Nephron (organoid): ENCODE results near the gene COL7A1.

Experiments
- H3K27ac Mint-ChIP-seq, 3 experiments: 2 replicates each; pipeline ENCODE4 v1.8.0; 2020; ENCODE audit warnings: mixed read lengths in 3 of 3, mild to moderate bottlenecking in 2 of 3, moderate library complexity in 1 of 3
- H3K27me3 Mint-ChIP-seq: 2 replicates; pipeline ENCODE4 v1.8.0; 2021; ENCODE audit warnings: low read depth, mild to moderate bottlenecking, moderate library complexity, mixed read lengths
- H3K36me3 Mint-ChIP-seq: 2 replicates; pipeline ENCODE4 v1.8.0; 2020; ENCODE audit warnings: low read depth, mixed read lengths
- H3K4me1 Mint-ChIP-seq: 2 replicates; pipeline ENCODE4 v1.8.0; 2020; ENCODE audit warnings: mixed read lengths
- H3K4me3 Mint-ChIP-seq, 3 experiments: 2 replicates each; pipeline ENCODE4 v1.8.0; 2020; ENCODE audit warnings: mild to moderate bottlenecking in 3 of 3, mixed read lengths in 3 of 3, moderate library complexity in 2 of 3
- H3K9me3 Mint-ChIP-seq: 2 replicates; pipeline ENCODE4 v1.8.0; 2020; ENCODE audit warnings: mixed read lengths
- CTCF ChIP-seq, 3 experiments: fragments of 200-600 bp; sonication (generic); IDR thresholded peaks; one replicate each; pipeline ENCODE4 v1.5.0; 2021; ENCODE audit warnings: antibody characterized with exemption in 3 of 3; ENCODE audit not compliant: unreplicated experiment in 3 of 3

The COL7A1 gene

GRCh38 chr3:48543271-48543866 lies 51.8 kb downstream of the COL7A1 start:
- Mint-ChIP-seq H3K27ac (peak overlapping the region in 1 of 3 experiments; percentile 65), H3K27me3 (no peaks in the 10 kb centered on the region), H3K4me1 (peaks cover 14% of the 10 kb centered on the region), H3K36me3 (peaks cover 42% of the 10 kb centered on the region), H3K9me3 (no peaks in the 10 kb centered on the region), H3K4me3 (no peak overlapping the region)
- TF ChIP-seq CTCF (IDR thresholded peaks at IDR 0.05; ENCODE audit: unreplicated experiment in 3 of 3), result no peak

GRCh38 chr3:48538451-48538850 lies 56.7 kb downstream of the COL7A1 start:
- no peaks in the 10 kb centered on the region for H3K9me3 Mint-ChIP-seq
- TF ChIP-seq CTCF (IDR thresholded peaks at IDR 0.05; ENCODE audit: unreplicated experiment in 3 of 3), result no peak
- H3K4me1 Mint-ChIP-seq, result peaks cover 7% of the 10 kb centered on the region
- H3K27me3 Mint-ChIP-seq, result no peaks in the 10 kb centered on the region
- no peak overlapping the region for H3K4me3 Mint-ChIP-seq
- peaks cover 63% of the 10 kb centered on the region for H3K36me3 Mint-ChIP-seq
- H3K27ac Mint-ChIP-seq, result no peak overlapping the region

GRCh38 chr3:48536785-48537184 lies 58.3 kb downstream of the COL7A1 start:
- H3K4me1 Mint-ChIP-seq, result no peaks in the 10 kb centered on the region
- H3K27me3 Mint-ChIP-seq, result no peaks in the 10 kb centered on the region
- no peak for TF ChIP-seq CTCF (IDR thresholded peaks at IDR 0.05; ENCODE audit: unreplicated experiment in 3 of 3)
- H3K36me3 Mint-ChIP-seq, result peaks cover 53% of the 10 kb centered on the region
- no peak overlapping the region for H3K27ac Mint-ChIP-seq
- no peak overlapping the region for H3K4me3 Mint-ChIP-seq
- H3K9me3 Mint-ChIP-seq, result no peaks in the 10 kb centered on the region

- no peak for TF ChIP-seq CTCF (IDR thresholded peaks at IDR 0.05; ENCODE audit: unreplicated experiment in 3 of 3)
- Mint-ChIP-seq H3K27ac (no peak overlapping the region), H3K9me3 (no peaks in the 10 kb centered on the region), H3K4me1 (no peaks in the 10 kb centered on the region), H3K27me3 (no peaks in the 10 kb centered on the region), H3K4me3 (no peak overlapping the region), H3K36me3 (peaks cover 51% of the 10 kb centered on the region)
Measured at GRCh38 chr3:48536116-48536515, 59.0 kb downstream of the COL7A1 start.

GRCh38 chr3:48535578-48535977 lies 59.6 kb downstream of the COL7A1 start:
- no peak for TF ChIP-seq CTCF (IDR thresholded peaks at IDR 0.05; ENCODE audit: unreplicated experiment in 3 of 3)
- Mint-ChIP-seq H3K4me1 (no peaks in the 10 kb centered on the region), H3K9me3 (no peaks in the 10 kb centered on the region), H3K27ac (no peak overlapping the region), H3K4me3 (no peak overlapping the region), H3K36me3 (peaks cover 51% of the 10 kb centered on the region), H3K27me3 (no peaks in the 10 kb centered on the region)

- H3K36me3 Mint-ChIP-seq, result peaks cover 46% of the 10 kb centered on the region
- H3K4me3 Mint-ChIP-seq, result no peak overlapping the region
- no peaks in the 10 kb centered on the region for H3K9me3 Mint-ChIP-seq
- no peak overlapping the region for H3K27ac Mint-ChIP-seq
- TF ChIP-seq CTCF (IDR thresholded peaks at IDR 0.05; ENCODE audit: unreplicated experiment in 3 of 3), result no peak
- no peaks in the 10 kb centered on the region for H3K27me3 Mint-ChIP-seq
- no peaks in the 10 kb centered on the region for H3K4me1 Mint-ChIP-seq
Measured at GRCh38 chr3:48532977-48533337, 62.2 kb downstream of the COL7A1 start.
